ENCODE data around the gene XRCC4. TPM values are rescaled to one million over a fixed set of nuclear protein-coding genes. Genes with fewer than 3 reads are reported as not detected.

Gene XRCC4
- total RNA-seq, 1 experiment from 2014 or later = 10.8 TPM

- Histone ChIP-seq H3K79me2 (ENCODE audit: insufficient read depth, low read length) (no peaks in the 10 kb centered on the region), H2BK12ac (ENCODE audit: insufficient read length, low read depth, low read length) (no peak overlapping the region), H3K23ac (ENCODE audit: insufficient read length, low read depth, low read length) (no peak overlapping the region), H3T11ph (ENCODE audit: low read length) (no peak overlapping the region), H3K27me3 (ENCODE audit: insufficient read depth, low read length) (no peaks in the 10 kb centered on the region), H4K5ac (ENCODE audit: insufficient read length, low read depth, low read length) (no peak overlapping the region), H3K9me3 (ENCODE audit: control insufficient read depth, low read depth, low read length) (peaks cover 7% of the 10 kb centered on the region), H3K9ac (ENCODE audit: extremely low read depth, insufficient read length, low read length) (no peak overlapping the region), H4K20me1 (ENCODE audit: control insufficient read depth, insufficient read depth, insufficient read length) (no peaks in the 10 kb centered on the region), H2BK5ac (ENCODE audit: insufficient read length, low read length) (no peak overlapping the region), H2BK20ac (ENCODE audit: low read depth, low read length, poor library complexity, severe bottlenecking) (no peak overlapping the region), H2AK5ac (ENCODE audit: insufficient read length, low read length) (no peak overlapping the region), H3K4me1 (ENCODE audit: insufficient read depth, low read length) (no peaks in the 10 kb centered on the region), H3K27ac (ENCODE audit: insufficient read length, low read depth, low read length) (no peak overlapping the region), H3K56ac (ENCODE audit: insufficient read length, low read depth, low read length) (no peak overlapping the region), H4K91ac (ENCODE audit: insufficient read length, low read depth, low read length) (no peak overlapping the region), H3K18ac (ENCODE audit: insufficient read length, low read depth, low read length) (no peak overlapping the region), H3K79me1 (ENCODE audit: insufficient read depth, low read depth, low read length, poor library complexity, severe bottlenecking) (no peaks in the 10 kb centered on the region), H3K14ac (ENCODE audit: insufficient read depth, low read length) (no peak overlapping the region), H3K4me2 (ENCODE audit: insufficient read depth, insufficient read length, low read length) (no peak overlapping the region), H4K8ac (replicated peaks; ENCODE audit: insufficient read length, low read depth, low read length) (no peak overlapping the region), H2BK120ac (ENCODE audit: low read depth, low read length, poor library complexity, severe bottlenecking) (no peak overlapping the region), H2BK15ac (ENCODE audit: low read depth, low read length) (no peak overlapping the region), H3K23me2 (ENCODE audit: insufficient read length, low read depth, low read length, poor library complexity, severe bottlenecking) (no peaks in the 10 kb centered on the region), H3K4ac (ENCODE audit: low read depth, low read length) (no peak overlapping the region), H2AFZ (ENCODE audit: low read length) (no peak overlapping the region)
- no peak for TF ChIP-seq CTCF (conservative IDR thresholded peaks at IDR 0.05)
- Mint-ChIP-seq H3K27ac (no peak overlapping the region), H3K27me3 (ENCODE audit: low read depth) (no peaks in the 10 kb centered on the region), H3K36me3 (ENCODE audit: insufficient read depth in 1 of 3, low read depth in 3 of 3) (peaks cover 13 to 27% (median 16%) of the 10 kb centered on the region in 3 experiments), H3K4me3 (no peak overlapping the region), H3K4me1 (peaks cover 7 to 12% of the 10 kb centered on the region in 2 experiments), H3K9me3 (peaks cover 13 to 14% of the 10 kb centered on the region in 2 experiments; a peak in 4 of 5 replicates)
- no peak for DNase-seq
- no CpG with 5 or more reads among the region's 1 CpG for WGBS (ENCODE audit: extremely low coverage, insufficient read length, low lambda C conversion rate)
Observed at GRCh38 chr5:83362526-83362925, 285.2 kb downstream of the XRCC4 start.
